ENCODE results near the gene TIGD1.
"Not testable (repeated sequence)": the region's sequence is repeated elsewhere in the genome, so short reads cannot be mapped to it uniquely, and the experiment has no call there.

TIGD1 gene

GRCh38 chr2:232570481-232570880 lies 20.1 kb upstream of the TIGD1 start:
- DNase-seq (ENCODE audit: low read depth in 3 of 3) = not testable (repeated sequence)

GRCh38 chr2:232569541-232569940 lies 19.2 kb upstream of the TIGD1 start:
- DNase-seq (ENCODE audit: low read depth in 3 of 3) = no peak

GRCh38 chr2:232568161-232568560 lies 17.8 kb upstream of the TIGD1 start:
- DNase-seq (ENCODE audit: low read depth in 3 of 3) = no peak

- DNase-seq (ENCODE audit: low read depth in 3 of 3) = no peak
Observed at GRCh38 chr2:232567721-232568120, 17.4 kb upstream of the TIGD1 start.

- no peak for DNase-seq (ENCODE audit: low read depth in 3 of 3)
Observed at GRCh38 chr2:232563580-232563979, 13.2 kb upstream of the TIGD1 start.

- no peak for DNase-seq (ENCODE audit: low read depth in 3 of 3)
Observed at GRCh38 chr2:232562515-232563151, 12.3 kb upstream of the TIGD1 start.

GRCh38 chr2:232556426-232556825 lies 6.1 kb upstream of the TIGD1 start:
- DNase-seq (ENCODE audit: low read depth in 3 of 3) = no peak

- DNase-seq (ENCODE audit: low read depth in 3 of 3) = no peak
Observed at GRCh38 chr2:232551776-232552175, 1.4 kb upstream of the TIGD1 start.

- no peak for DNase-seq (ENCODE audit: low read depth in 3 of 3)
Observed at GRCh38 chr2:232551250-232551638, 887 bp upstream of the TIGD1 start.

GRCh38 chr2:232549655-232550353 lies 553 bp downstream of the TIGD1 start:
- DNase-seq (ENCODE audit: low read depth in 3 of 3) = no peak

GRCh38 chr2:232547991-232548390 lies 2.4 kb downstream of the TIGD1 start:
- DNase-seq (ENCODE audit: low read depth in 3 of 3) = no peak

- no peak for DNase-seq (ENCODE audit: low read depth in 3 of 3)
Observed at GRCh38 chr2:232545511-232546375, 4.6 kb downstream of the TIGD1 start.

GRCh38 chr2:232544674-232545073 lies 5.7 kb downstream of the TIGD1 start:
- no peak for DNase-seq (ENCODE audit: low read depth in 3 of 3)

- DNase-seq (ENCODE audit: low read depth in 3 of 3) = no peak
Observed at GRCh38 chr2:232543928-232544631, 6.3 kb downstream of the TIGD1 start.

- DNase-seq (ENCODE audit: low read depth in 3 of 3) = no peak
Observed at GRCh38 chr2:232543491-232543890, 6.9 kb downstream of the TIGD1 start.

GRCh38 chr2:232542715-232543467 lies 7.5 kb downstream of the TIGD1 start:
- no peak for DNase-seq (ENCODE audit: low read depth in 3 of 3)

GRCh38 chr2:232541961-232542714 lies 8.2 kb downstream of the TIGD1 start:
- no peak for DNase-seq (ENCODE audit: low read depth in 3 of 3)

- no peak for DNase-seq (ENCODE audit: low read depth in 3 of 3)
Observed at GRCh38 chr2:232541195-232541960, 9.0 kb downstream of the TIGD1 start.

- DNase-seq (ENCODE audit: low read depth in 3 of 3) = no peak
Observed at GRCh38 chr2:232540441-232541041, 9.8 kb downstream of the TIGD1 start.

All from stimulated activated CD4-positive, alpha-beta T cell treated with anti-CD3 and anti-CD28 coated beads, TNF-alpha, amount 100 ng/mL, for 4 hours (primary cell).